Esophagus squamous epithelium (tissue), 5 donors: Measurements from ENCODE around the gene SLC22A16. TPM values are rescaled to one million over a fixed set of nuclear protein-coding genes. Genes with fewer than 3 reads are reported as not detected.
"Not testable (repeated sequence)": the region's sequence is repeated elsewhere in the genome, so short reads cannot be mapped to it uniquely, and the experiment has no call there.

ENCODE experiments used
- DNase-seq: peaks from one replicate; lab custom pipeline; 2025; lab: John Stamatoyannopoulos, UW
- H3K27ac ChIP-seq, 4 donors: fragments of 200-600 bp; sonication (generic); one replicate each; pipeline ENCODE4 v1.5.1; 2016 to 2019; ENCODE audit warnings: mild to moderate bottlenecking in 1 of 4
- H3K27me3 ChIP-seq, 4 donors: fragments of 200-600 bp; sonication (generic); 1 replicate in 3 of 4; 2 replicates in 1 of 4; pipeline versions ENCODE4 v1.5.1 to v1.6.0; 2017 to 2021; ENCODE audit warnings: antibody characterized with exemption in 1 of 4
- H3K36me3 ChIP-seq, 3 donors: fragments of 200-600 bp; sonication (generic); one replicate each; pipeline ENCODE4 v1.5.1; 2016 to 2019
- H3K4me1 ChIP-seq, 3 donors: fragments of 200-600 bp; sonication (generic); one replicate each; pipeline ENCODE4 v1.5.1; 2017 to 2019
- H3K4me3 ChIP-seq, 4 donors: fragments of 200-600 bp; sonication (generic); 1 replicate in 3 of 4; 2 replicates in 1 of 4; pipeline ENCODE4 v1.5.1; 2016 to 2019; ENCODE audit warnings: mild to moderate bottlenecking in 2 of 4, moderate library complexity in 1 of 4
- H3K9me3 ChIP-seq, 3 donors: fragments of 200-600 bp; sonication (generic); one replicate each; pipeline ENCODE4 v1.5.1; 2016 to 2019
- POLR2A ChIP-seq, 4 donors: fragments of 450-650 bp; IDR thresholded peaks; one replicate each; pipeline ENCODE4 v1.6.1; 2017; ENCODE audit warnings: antibody characterized with exemption in 4 of 4, mild to moderate bottlenecking in 4 of 4, moderate library complexity in 3 of 4
- WGBS, 2 donors: methylation state at CpG; one replicate each; pipeline ENCODE4 v1.1.5; 2018; 5-methylcytosine and 5-hydroxymethylcytosine counted together
- intact Hi-C: fragments of 100-400 bp; cut with DNase I; formaldehyde crosslinking; loops from one replicate; pipeline ENCODE4 v1.15.0; 2022
- total RNA-seq, 4 donors: library from RNA; depleted of rRNA; stranded (reverse); fragments of >200 nt; gene quantifications; one replicate each; pipeline ENCODE4 v1.1.0, GENCODE V29; 2016
- TF ChIP-seq, protein P1 (sequence below), 6 experiments: fragments of 450-650 bp in 4 of 6; fragments of 200-600 bp in 2 of 6; sonication (generic) in 2 of 6; IDR thresholded peaks; one replicate each; pipeline ENCODE4 v1.5.1; 2016 to 2019; ENCODE audit warnings: antibody characterized with exemption in 6 of 6, mild to moderate bottlenecking in 4 of 6, moderate library complexity in 4 of 6
- donor health status: DM: yes; HTN: yes; CAD: no.

SLC22A16 gene
- total RNA-seq, 4 donors from 2014 or later, result 0.38 TPM; not detected in 3

GRCh38 chr6:110491644-110492317, 15.4 kb upstream of the SLC22A16 start:
- 15 to 27% methylated on average over 7 of the region's 7 CpGs for whole genome bisulfite sequencing, 2 donors
- Histone ChIP-seq H3K36me3 (no peaks in the 10 kb centered on the region), H3K4me1 (peaks cover 0 to 10% (median 0%) of the 10 kb centered on the region in 3 donors), H3K27ac (peak overlapping the region in 1 of 4 donors; percentile 30), H3K9me3 (no peaks in the 10 kb centered on the region), H3K27me3 (peaks cover 0 to 40% (median 0%) of the 10 kb centered on the region in 4 donors), H3K4me3 (no peak overlapping the region)
- TF ChIP-seq POLR2A (IDR thresholded peaks at IDR 0.05), result no peak
- TF ChIP-seq, protein P1, sequence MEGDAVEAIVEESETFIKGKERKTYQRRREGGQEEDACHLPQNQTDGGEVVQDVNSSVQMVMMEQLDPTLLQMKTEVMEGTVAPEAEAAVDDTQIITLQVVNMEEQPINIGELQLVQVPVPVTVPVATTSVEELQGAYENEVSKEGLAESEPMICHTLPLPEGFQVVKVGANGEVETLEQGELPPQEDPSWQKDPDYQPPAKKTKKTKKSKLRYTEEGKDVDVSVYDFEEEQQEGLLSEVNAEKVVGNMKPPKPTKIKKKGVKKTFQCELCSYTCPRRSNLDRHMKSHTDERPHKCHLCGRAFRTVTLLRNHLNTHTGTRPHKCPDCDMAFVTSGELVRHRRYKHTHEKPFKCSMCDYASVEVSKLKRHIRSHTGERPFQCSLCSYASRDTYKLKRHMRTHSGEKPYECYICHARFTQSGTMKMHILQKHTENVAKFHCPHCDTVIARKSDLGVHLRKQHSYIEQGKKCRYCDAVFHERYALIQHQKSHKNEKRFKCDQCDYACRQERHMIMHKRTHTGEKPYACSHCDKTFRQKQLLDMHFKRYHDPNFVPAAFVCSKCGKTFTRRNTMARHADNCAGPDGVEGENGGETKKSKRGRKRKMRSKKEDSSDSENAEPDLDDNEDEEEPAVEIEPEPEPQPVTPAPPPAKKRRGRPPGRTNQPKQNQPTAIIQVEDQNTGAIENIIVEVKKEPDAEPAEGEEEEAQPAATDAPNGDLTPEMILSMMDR (IDR thresholded peaks at IDR 0.05), result no peak
- DNase-seq, result no peak
- intact Hi-C loops, result no loop called here

GRCh38 chr6:110491299-110491643, 14.9 kb upstream of the SLC22A16 start:
- H3K4me3 ChIP-seq, result no peak overlapping the region
- peaks cover 0 to 40% (median 0%) of the 10 kb centered on the region in 4 donors for H3K27me3 ChIP-seq
- 64 to 67% methylated on average over 3 of the region's 3 CpGs for WGBS, 2 donors
- H3K4me1 ChIP-seq, result peaks cover 0 to 10% (median 0%) of the 10 kb centered on the region in 3 donors
- no peak for TF ChIP-seq POLR2A (IDR thresholded peaks at IDR 0.05)
- TF ChIP-seq, protein P1 (IDR thresholded peaks at IDR 0.05), result no peak
- intact Hi-C loops, result no loop called here
- no peaks in the 10 kb centered on the region for H3K36me3 ChIP-seq
- H3K9me3 ChIP-seq, result no peaks in the 10 kb centered on the region
- DNase-seq, result no peak
- no peak overlapping the region for H3K27ac ChIP-seq

DNA sequence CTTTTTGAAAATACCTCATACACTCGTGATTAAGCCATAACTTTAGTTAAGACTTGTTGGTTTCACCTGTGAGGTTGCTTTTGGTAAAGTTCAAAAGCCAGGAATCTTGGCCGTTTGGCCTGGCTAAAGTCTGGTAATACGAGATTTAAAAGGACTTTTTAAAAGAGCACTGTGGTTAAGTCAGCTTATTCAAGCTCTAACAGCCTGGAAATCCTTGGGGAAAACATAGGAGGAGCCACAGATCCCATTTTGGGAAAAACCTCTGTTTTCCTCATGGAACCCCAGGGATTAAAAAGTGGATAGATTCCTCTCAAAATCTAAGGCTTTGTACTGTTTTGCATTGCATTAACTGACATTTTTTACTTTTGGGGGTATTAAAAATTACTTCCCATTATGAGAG, 13.7 kb upstream of the SLC22A16 start:
- DNase-seq, result no peak
- Histone ChIP-seq H3K9me3 (no peaks in the 10 kb centered on the region), H3K27me3 (peaks cover 0 to 30% (median 0%) of the 10 kb centered on the region in 4 donors), H3K4me3 (no peak overlapping the region), H3K36me3 (no peaks in the 10 kb centered on the region), H3K4me1 (peaks cover 0 to 10% (median 0%) of the 10 kb centered on the region in 3 donors), H3K27ac (no peak overlapping the region)
- no peak for TF ChIP-seq POLR2A (IDR thresholded peaks at IDR 0.05)
- TF ChIP-seq, protein P1 (IDR thresholded peaks at IDR 0.05), result no peak
- WGBS, 2 donors, result 26 to 47% methylated on average over 3 of the region's 3 CpGs
- intact Hi-C loops, result no loop called here

DNA sequence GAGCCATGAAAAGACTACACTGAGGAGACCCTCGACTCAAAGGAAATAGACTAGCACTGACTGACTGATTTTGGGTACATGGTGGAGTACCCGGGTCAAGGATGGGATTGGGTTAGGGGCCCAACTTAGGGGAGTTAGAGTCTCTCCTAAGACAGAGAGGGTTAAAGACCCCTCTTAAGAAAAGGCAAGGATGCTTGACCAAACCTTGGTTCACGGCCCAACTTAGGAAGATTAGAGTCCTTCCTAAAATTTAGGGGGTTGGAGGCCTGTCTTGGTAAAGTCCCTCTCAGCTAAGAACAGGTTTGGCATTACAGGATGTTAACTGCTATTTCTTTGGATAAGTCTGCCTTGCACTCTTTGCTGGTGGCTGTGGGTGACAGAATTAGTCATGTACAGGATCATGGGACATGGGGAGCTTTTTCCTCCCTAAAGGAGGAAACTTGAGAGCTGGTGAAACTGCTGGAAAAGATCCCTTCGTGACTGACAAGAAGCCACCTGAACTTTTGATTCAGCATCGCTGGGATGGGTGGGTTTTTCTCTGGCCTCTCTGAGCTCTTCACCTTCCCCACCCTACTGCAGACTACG, 12.3 kb upstream of the SLC22A16 start:
- WGBS, 2 donors, result 85 to 88% methylated on average over 6 of the region's 6 CpGs
- Histone ChIP-seq H3K9me3 (no peaks in the 10 kb centered on the region), H3K36me3 (no peaks in the 10 kb centered on the region), H3K4me3 (no peak overlapping the region), H3K27me3 (peaks cover 0 to 21% (median 0%) of the 10 kb centered on the region in 4 donors), H3K4me1 (peaks cover 0 to 10% (median 0%) of the 10 kb centered on the region in 3 donors), H3K27ac (no peak overlapping the region)
- DNase-seq, result no peak
- intact Hi-C loops, result no loop called here
- TF ChIP-seq POLR2A (IDR thresholded peaks at IDR 0.05), result no peak
- TF ChIP-seq, protein P1 (IDR thresholded peaks at IDR 0.05), result no peak

- intact Hi-C loops, H3K4me3 ChIP-seq, H3K27ac ChIP-seq, DNase-seq, H3K36me3 ChIP-seq, H3K9me3 ChIP-seq: not testable (repeated sequence)
- H3K27me3 ChIP-seq, result peaks cover 0 to 15% (median 0%) of the 10 kb centered on the region in 4 donors
- peaks cover 0 to 10% (median 0%) of the 10 kb centered on the region in 3 donors for H3K4me1 ChIP-seq
- WGBS, 2 donors, result 87 to 92% methylated on average over 3 of the region's 3 CpGs
Measured at GRCh38 chr6:110487968-110488381, 11.6 kb upstream of the SLC22A16 start.
